Hepatic stellate cell (primary cell): Measurements from ENCODE around the gene S100A11.

Source experiments
- DNase-seq: peaks from one replicate; pipeline ENCODE4 v3.0.0; 2011; ENCODE audit warnings: low spot score

S100A11 gene

GRCh38 chr1:152001631-152002584 is 34.9 kb downstream of the S100A11 start:
- DNase-seq: peak; percentile 60

- DNase-seq: no peak
Observed at GRCh38 chr1:152000964-152001630, 35.7 kb downstream of the S100A11 start.

GRCh38 chr1:151998611-151999362 is 38.0 kb downstream of the S100A11 start:
- no peak for DNase-seq

- no peak for DNase-seq
Observed at GRCh38 chr1:151997284-151997570, 39.6 kb downstream of the S100A11 start.

GRCh38 chr1:151995774-151996173 is 41.0 kb downstream of the S100A11 start:
- DNase-seq: no peak

- DNase-seq: peak; percentile 83
Observed at GRCh38 chr1:151994956-151995355, 41.8 kb downstream of the S100A11 start.

- DNase-seq: peak; percentile 64
Observed at GRCh38 chr1:151993734-151994496, 42.9 kb downstream of the S100A11 start, which contains the start of gene S100A10. TSS of gene S100A10 (minus strand) at chr1:151993859. CDS start at chr1:151986230, 7,629 bp downstream.

- no peak for DNase-seq
Observed at GRCh38 chr1:151993084-151993733, 43.6 kb downstream of the S100A11 start.

GRCh38 chr1:151992303-151993083 is 44.3 kb downstream of the S100A11 start:
- DNase-seq: peak; percentile 72

- no peak for DNase-seq
Observed at GRCh38 chr1:151991663-151992302, 45.0 kb downstream of the S100A11 start.

GRCh38 chr1:151990856-151991198 is 46.0 kb downstream of the S100A11 start:
- no peak for DNase-seq

GRCh38 chr1:151990058-151990855 is 46.5 kb downstream of the S100A11 start:
- DNase-seq: no peak

- peak; percentile 72 for DNase-seq
Observed at GRCh38 chr1:151989211-151989862, 47.5 kb downstream of the S100A11 start.

- peak; percentile 71 for DNase-seq
Observed at GRCh38 chr1:151988405-151988923, 48.3 kb downstream of the S100A11 start.

- DNase-seq: no peak
Observed at GRCh38 chr1:151986501-151987190, 50.2 kb downstream of the S100A11 start.

GRCh38 chr1:151985768-151986167 is 51.0 kb downstream of the S100A11 start:
- no peak for DNase-seq

GRCh38 chr1:151985270-151985669 is 51.5 kb downstream of the S100A11 start:
- DNase-seq: no peak
